Sigmoid colon (tissue), 4 donors: ENCODE results near the gene TMEM121B.

Experiments
- POLR2A ChIP-seq, 2 donors: fragments of 450-650 bp; IDR thresholded peaks; one replicate each; pipeline ENCODE4 v1.6.1; 2016; ENCODE audit warnings: antibody characterized with exemption in 2 of 2, mild to moderate bottlenecking in 2 of 2, moderate library complexity in 2 of 2
- POLR2AphosphoS5 ChIP-seq, 4 donors: sonication (generic); formaldehyde crosslinking; IDR thresholded peaks; one replicate each; pipeline ENCODE4 v1.6.1; 2017; ENCODE audit warnings: antibody characterized with exemption in 4 of 4
- TF ChIP-seq, protein P1 (sequence below), 4 experiments: fragments of 450-650 bp in 3 of 4; fragments of 200-600 bp in 1 of 4; IDR thresholded peaks; one replicate each; pipeline ENCODE4 v1.5.1; 2016 to 2019; ENCODE audit warnings: antibody characterized with exemption in 4 of 4, mild to moderate bottlenecking in 3 of 4, moderate library complexity in 2 of 4

- TF ChIP-seq, protein P1, sequence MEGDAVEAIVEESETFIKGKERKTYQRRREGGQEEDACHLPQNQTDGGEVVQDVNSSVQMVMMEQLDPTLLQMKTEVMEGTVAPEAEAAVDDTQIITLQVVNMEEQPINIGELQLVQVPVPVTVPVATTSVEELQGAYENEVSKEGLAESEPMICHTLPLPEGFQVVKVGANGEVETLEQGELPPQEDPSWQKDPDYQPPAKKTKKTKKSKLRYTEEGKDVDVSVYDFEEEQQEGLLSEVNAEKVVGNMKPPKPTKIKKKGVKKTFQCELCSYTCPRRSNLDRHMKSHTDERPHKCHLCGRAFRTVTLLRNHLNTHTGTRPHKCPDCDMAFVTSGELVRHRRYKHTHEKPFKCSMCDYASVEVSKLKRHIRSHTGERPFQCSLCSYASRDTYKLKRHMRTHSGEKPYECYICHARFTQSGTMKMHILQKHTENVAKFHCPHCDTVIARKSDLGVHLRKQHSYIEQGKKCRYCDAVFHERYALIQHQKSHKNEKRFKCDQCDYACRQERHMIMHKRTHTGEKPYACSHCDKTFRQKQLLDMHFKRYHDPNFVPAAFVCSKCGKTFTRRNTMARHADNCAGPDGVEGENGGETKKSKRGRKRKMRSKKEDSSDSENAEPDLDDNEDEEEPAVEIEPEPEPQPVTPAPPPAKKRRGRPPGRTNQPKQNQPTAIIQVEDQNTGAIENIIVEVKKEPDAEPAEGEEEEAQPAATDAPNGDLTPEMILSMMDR (IDR thresholded peaks at IDR 0.05): no peak
- TF ChIP-seq POLR2A (IDR thresholded peaks at IDR 0.05) (no peak), POLR2AphosphoS5 (IDR thresholded peaks at IDR 0.05) (no peak)
Observed at GRCh38 chr22:17107547-17107810, 13.7 kb downstream of the TMEM121B start.
